RWPE2 (cell line): Measurements from ENCODE around the gene MFAP3L.
"Not testable (repeated sequence)": the region's sequence is repeated elsewhere in the genome, so short reads cannot be mapped to it uniquely, and the experiment has no call there.

ENCODE experiments used
- ATAC-seq: fragments of 200-7000 bp; cut with Tn5 transposase; 3 replicates; pipeline ENCODE4 v1.9.1; 2021; ENCODE audit warnings: low read depth
- DNase-seq: peaks from one replicate; pipeline ENCODE4 v3.0.0-alpha.2; 2020; ENCODE audit warnings: low spot score
- H3K27ac ChIP-seq: fragments of 450-650 bp; 2 replicates; pipeline ENCODE4 v1.5.1; 2017; ENCODE audit warnings: mild to moderate bottlenecking; ENCODE audit not compliant: poor library complexity, severe bottlenecking
- H3K27me3 ChIP-seq: fragments of 250-450 bp; sonication (Bioruptor Pico); 2 replicates; pipeline ENCODE4 v1.5.1; 2021; ENCODE audit warnings: mild to moderate bottlenecking, moderate library complexity; ENCODE audit not compliant: insufficient read depth, poor library complexity, severe bottlenecking
- H3K36me3 ChIP-seq: fragments of 250-450 bp; sonication (Bioruptor Pico); 2 replicates; pipeline ENCODE4 v1.5.1; 2020; ENCODE audit warnings: low read depth, mild to moderate bottlenecking, moderate library complexity
- H3K4me1 ChIP-seq: fragments of 250-450 bp; sonication (Bioruptor Pico); 2 replicates; pipeline ENCODE4 v1.5.1; 2021; ENCODE audit warnings: mild to moderate bottlenecking, moderate library complexity; ENCODE audit not compliant: insufficient read depth, poor library complexity, severe bottlenecking
- H3K4me3 ChIP-seq: fragments of 250-450 bp; sonication (Bioruptor Pico); 2 replicates; pipeline ENCODE4 v1.5.1; 2021; ENCODE audit warnings: mild to moderate bottlenecking, moderate library complexity; ENCODE audit not compliant: severe bottlenecking
- H3K9me3 ChIP-seq: fragments of 250-450 bp; sonication (Bioruptor Pico); 2 replicates; pipeline ENCODE4 v1.5.1; 2021; ENCODE audit warnings: mild to moderate bottlenecking, moderate library complexity; ENCODE audit not compliant: severe bottlenecking
- TF ChIP-seq, protein P1 (sequence below): fragments of 450-650 bp; IDR thresholded peaks from one replicate; pipeline ENCODE4 v1.5.1; 2017; ENCODE audit warnings: mild to moderate bottlenecking, moderate library complexity; ENCODE audit not compliant: poor library complexity, severe bottlenecking

MFAP3L gene

DNA sequence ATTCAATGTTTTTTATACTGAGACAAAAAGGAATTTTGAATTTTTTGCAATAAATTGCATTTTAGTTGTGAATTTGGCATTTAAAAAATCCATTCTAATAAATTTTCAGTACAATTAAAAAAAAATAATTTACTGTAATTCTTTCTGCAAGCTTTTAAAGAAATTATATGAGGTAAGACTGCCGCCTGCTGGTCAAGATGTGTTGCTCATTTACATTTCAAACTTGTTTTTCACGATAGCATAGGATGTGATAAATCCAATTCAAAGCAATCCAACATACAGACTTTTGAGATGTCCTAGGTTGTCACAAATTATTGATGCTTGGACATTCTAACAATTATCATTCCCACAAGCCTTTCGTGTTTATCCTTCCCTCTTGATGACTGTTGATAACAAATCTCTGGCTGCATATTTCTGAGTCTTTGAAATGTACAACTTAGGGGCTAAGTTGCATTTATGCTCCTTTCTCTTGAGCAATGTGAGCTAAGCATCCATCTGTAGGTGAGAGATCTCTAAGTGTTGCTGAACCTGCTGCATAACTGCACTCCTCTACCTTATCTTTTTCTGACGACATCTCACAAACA, 21.7 kb upstream of the MFAP3L start:
- TF ChIP-seq, protein P1, sequence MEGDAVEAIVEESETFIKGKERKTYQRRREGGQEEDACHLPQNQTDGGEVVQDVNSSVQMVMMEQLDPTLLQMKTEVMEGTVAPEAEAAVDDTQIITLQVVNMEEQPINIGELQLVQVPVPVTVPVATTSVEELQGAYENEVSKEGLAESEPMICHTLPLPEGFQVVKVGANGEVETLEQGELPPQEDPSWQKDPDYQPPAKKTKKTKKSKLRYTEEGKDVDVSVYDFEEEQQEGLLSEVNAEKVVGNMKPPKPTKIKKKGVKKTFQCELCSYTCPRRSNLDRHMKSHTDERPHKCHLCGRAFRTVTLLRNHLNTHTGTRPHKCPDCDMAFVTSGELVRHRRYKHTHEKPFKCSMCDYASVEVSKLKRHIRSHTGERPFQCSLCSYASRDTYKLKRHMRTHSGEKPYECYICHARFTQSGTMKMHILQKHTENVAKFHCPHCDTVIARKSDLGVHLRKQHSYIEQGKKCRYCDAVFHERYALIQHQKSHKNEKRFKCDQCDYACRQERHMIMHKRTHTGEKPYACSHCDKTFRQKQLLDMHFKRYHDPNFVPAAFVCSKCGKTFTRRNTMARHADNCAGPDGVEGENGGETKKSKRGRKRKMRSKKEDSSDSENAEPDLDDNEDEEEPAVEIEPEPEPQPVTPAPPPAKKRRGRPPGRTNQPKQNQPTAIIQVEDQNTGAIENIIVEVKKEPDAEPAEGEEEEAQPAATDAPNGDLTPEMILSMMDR = peak; percentile 86
- ATAC-seq = no peak
- no peaks in the 10 kb centered on the region for H3K9me3 ChIP-seq
- H3K27ac ChIP-seq = no peak overlapping the region
- no peak overlapping the region for H3K4me3 ChIP-seq
- no peaks in the 10 kb centered on the region for H3K27me3 ChIP-seq
- no peaks in the 10 kb centered on the region for H3K4me1 ChIP-seq
- DNase-seq = no peak
- no peaks in the 10 kb centered on the region for H3K36me3 ChIP-seq

DNA sequence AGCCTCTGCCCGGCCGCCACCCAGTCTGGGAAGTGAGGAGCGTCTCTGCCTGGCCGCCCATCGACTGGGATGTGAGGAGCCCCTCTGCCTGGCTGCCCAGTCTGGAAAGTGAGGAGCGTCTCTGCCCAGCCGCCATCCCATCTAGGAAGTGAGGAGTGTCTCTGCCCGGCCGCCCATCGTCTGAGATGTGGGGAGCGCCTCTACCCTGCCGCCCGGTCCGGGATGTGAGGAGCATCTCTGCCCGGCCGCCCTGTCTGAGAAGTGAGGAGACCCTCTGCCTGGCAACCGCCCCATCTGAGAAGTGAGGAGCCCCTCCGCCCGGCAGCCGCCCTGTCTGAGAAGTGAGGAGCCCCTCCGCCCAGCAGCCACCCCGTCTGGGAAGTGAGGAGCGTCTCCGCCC, 20.0 kb upstream of the MFAP3L start:
- DNase-seq, H3K27ac ChIP-seq, H3K36me3 ChIP-seq, H3K4me3 ChIP-seq, ATAC-seq, H3K9me3 ChIP-seq, H3K4me1 ChIP-seq, H3K27me3 ChIP-seq: not testable (repeated sequence)

DNA sequence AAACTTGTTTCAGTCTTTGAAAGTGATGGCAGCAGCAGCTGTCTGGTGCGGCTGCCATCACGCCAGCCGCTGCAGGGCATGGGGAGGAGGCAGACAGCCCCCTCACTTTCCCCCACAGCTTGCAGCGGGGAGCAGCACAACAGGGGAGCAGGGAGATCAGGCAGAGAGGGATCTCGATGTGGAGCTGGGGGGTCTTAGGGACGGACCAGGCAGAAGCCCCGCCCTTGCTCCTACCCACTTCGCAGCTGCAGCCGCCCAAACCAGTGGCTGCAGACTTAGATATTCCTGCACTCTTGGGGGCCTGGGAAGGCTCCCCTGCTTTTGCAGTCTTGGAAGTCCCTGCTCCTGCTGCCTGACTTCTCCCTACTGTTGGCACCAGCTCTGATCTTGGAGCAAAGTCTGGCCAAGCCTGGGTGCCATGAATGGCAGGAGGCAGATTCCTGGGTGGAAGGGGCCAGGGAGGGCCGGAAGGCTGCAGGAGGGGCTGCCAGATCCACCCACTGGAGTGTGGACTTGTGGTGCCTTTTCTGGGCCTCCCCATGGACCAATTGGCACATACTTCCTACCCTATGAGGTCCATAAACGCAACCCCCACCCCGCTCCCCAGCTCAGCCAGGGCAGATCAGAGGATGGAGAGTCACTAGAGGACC, 14.0 kb upstream of the MFAP3L start:
- no peaks in the 10 kb centered on the region for H3K4me1 ChIP-seq
- DNase-seq (no peak), ATAC-seq (no peak)
- H3K9me3 ChIP-seq = no peaks in the 10 kb centered on the region
- H3K4me3 ChIP-seq = no peak overlapping the region
- H3K27me3 ChIP-seq = no peaks in the 10 kb centered on the region
- TF ChIP-seq, protein P1 = no peak
- H3K36me3 ChIP-seq = no peaks in the 10 kb centered on the region
- H3K27ac ChIP-seq = no peak overlapping the region

DNA sequence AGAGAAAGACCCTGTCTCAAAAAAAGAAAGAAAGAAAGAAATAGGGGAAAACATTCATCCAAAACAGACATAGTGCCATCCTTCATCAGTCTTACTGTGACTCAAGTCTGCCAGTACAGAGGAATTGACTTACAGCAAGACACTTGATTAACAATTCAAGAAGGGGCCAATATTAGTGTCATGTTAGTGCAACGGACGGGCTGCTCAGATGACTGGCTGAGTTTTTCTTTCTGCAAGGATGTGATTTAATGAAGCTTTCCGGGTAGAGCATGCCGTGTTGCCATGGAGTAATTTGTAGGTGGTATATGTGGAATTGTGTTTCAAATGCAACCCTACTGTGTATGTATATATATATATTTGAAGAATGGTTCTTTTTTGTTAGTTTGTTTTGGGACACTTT, 12.6 kb upstream of the MFAP3L start:
- Histone ChIP-seq H3K9me3 (no peaks in the 10 kb centered on the region), H3K27ac (no peak overlapping the region), H3K36me3 (no peaks in the 10 kb centered on the region), H3K27me3 (no peaks in the 10 kb centered on the region), H3K4me1 (no peaks in the 10 kb centered on the region), H3K4me3 (no peak overlapping the region)
- TF ChIP-seq, protein P1 = no peak
- ATAC-seq (no peak), DNase-seq (no peak)

DNA sequence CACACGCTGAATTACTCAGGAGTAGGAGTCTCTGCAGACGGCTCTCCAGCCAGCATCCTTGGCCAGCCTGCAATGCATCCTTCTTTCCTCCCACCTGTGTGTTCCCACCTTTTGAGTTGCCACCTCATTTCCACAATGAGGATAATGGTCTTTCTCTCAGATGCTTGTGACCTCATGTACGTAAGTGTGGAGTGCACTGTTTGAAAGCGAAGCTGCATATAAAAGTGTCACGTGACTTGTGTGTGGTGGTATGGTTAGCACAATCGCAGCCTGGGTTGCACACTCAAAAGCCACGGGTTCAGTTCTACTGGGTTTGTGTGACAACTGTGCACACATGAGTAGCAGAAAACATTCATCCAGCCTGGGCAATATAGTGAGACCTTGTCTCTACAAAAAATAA, 12.0 kb upstream of the MFAP3L start:
- H3K9me3 ChIP-seq = no peaks in the 10 kb centered on the region
- ATAC-seq (no peak), DNase-seq (no peak)
- TF ChIP-seq, protein P1 = no peak
- H3K4me1 ChIP-seq = no peaks in the 10 kb centered on the region
- H3K27ac ChIP-seq = no peak overlapping the region
- no peaks in the 10 kb centered on the region for H3K27me3 ChIP-seq
- no peak overlapping the region for H3K4me3 ChIP-seq
- no peaks in the 10 kb centered on the region for H3K36me3 ChIP-seq
